ENCODE data around the gene DDX31.

Gene DDX31

GRCh38 chr9:132548751-132549640 lies 120.8 kb downstream of the DDX31 start:
- Histone ChIP-seq H3K4me3 (ENCODE audit: low read depth, low read length) (no peak overlapping the region), H2AFZ (peak overlapping the region; percentile 64), H3K9ac (no peak overlapping the region), H3K36me3 (ENCODE audit: control insufficient read depth, insufficient read depth, low read length) (no peaks in the 10 kb centered on the region), H3K9me3 (ENCODE audit: control insufficient read depth, low read length) (no peaks in the 10 kb centered on the region), H3K27me3 (ENCODE audit: control insufficient read depth, insufficient read depth, low read length) (no peaks in the 10 kb centered on the region), H3K4me2 (ENCODE audit: low read length) (no peak overlapping the region), H3K27ac (peak overlapping the region; percentile 63), H3K79me2 (no peaks in the 10 kb centered on the region), H3K4me1 (peaks cover 3% of the 10 kb centered on the region)
- TF ChIP-seq, protein P1, sequence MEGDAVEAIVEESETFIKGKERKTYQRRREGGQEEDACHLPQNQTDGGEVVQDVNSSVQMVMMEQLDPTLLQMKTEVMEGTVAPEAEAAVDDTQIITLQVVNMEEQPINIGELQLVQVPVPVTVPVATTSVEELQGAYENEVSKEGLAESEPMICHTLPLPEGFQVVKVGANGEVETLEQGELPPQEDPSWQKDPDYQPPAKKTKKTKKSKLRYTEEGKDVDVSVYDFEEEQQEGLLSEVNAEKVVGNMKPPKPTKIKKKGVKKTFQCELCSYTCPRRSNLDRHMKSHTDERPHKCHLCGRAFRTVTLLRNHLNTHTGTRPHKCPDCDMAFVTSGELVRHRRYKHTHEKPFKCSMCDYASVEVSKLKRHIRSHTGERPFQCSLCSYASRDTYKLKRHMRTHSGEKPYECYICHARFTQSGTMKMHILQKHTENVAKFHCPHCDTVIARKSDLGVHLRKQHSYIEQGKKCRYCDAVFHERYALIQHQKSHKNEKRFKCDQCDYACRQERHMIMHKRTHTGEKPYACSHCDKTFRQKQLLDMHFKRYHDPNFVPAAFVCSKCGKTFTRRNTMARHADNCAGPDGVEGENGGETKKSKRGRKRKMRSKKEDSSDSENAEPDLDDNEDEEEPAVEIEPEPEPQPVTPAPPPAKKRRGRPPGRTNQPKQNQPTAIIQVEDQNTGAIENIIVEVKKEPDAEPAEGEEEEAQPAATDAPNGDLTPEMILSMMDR (IDR thresholded peaks at IDR 0.05) = no peak

- TF ChIP-seq, protein P1 (IDR thresholded peaks at IDR 0.05) = no peak
- Histone ChIP-seq H3K27me3 (ENCODE audit: control insufficient read depth, insufficient read depth, low read length) (no peaks in the 10 kb centered on the region), H3K9me3 (ENCODE audit: control insufficient read depth, low read length) (no peaks in the 10 kb centered on the region), H3K9ac (no peak overlapping the region), H3K4me2 (ENCODE audit: low read length) (no peak overlapping the region), H3K36me3 (ENCODE audit: control insufficient read depth, insufficient read depth, low read length) (no peaks in the 10 kb centered on the region), H3K79me2 (no peaks in the 10 kb centered on the region), H3K4me1 (peaks cover 3% of the 10 kb centered on the region), H2AFZ (peak overlapping the region; percentile 64), H3K27ac (peak overlapping the region; percentile 63), H3K4me3 (ENCODE audit: low read depth, low read length) (no peak overlapping the region)
These were observed 121.6 kb downstream of the DDX31 start for GRCh38 chr9:132547976-132548730.

DNA sequence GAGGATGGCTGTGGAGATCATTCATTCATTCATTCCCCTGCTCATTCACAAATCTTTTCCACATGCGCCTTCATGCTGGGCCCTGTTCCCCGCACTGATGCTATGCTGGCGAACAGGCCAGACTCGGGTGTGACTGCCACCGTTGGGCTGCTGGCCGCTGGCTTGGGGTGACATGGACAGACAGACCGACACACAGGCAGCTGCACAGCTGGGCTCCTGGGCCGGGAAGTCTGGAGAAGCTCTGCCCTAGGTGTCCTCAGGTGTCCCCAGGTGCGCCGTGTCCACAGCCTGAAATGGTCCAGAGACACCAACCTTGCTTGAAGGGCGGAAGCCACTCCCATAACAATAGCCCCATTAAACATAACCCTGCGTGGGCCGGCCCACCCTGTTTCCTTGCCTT lies 122.3 kb downstream of the DDX31 start:
- peaks cover 3% of the 10 kb centered on the region for H3K4me1 ChIP-seq
- H3K4me3 ChIP-seq (ENCODE audit: low read depth, low read length) = no peak overlapping the region
- H3K27ac ChIP-seq = no peak overlapping the region
- H3K27me3 ChIP-seq (ENCODE audit: control insufficient read depth, insufficient read depth, low read length) = no peaks in the 10 kb centered on the region
- no peak overlapping the region for H3K4me2 ChIP-seq (ENCODE audit: low read length)
- H3K36me3 ChIP-seq (ENCODE audit: control insufficient read depth, insufficient read depth, low read length) = no peaks in the 10 kb centered on the region
- no peak overlapping the region for H2AFZ ChIP-seq
- TF ChIP-seq, protein P1 (IDR thresholded peaks at IDR 0.05) = no peak
- H3K9me3 ChIP-seq (ENCODE audit: control insufficient read depth, low read length) = no peaks in the 10 kb centered on the region
- H3K79me2 ChIP-seq = no peaks in the 10 kb centered on the region
- no peak overlapping the region for H3K9ac ChIP-seq

DNA sequence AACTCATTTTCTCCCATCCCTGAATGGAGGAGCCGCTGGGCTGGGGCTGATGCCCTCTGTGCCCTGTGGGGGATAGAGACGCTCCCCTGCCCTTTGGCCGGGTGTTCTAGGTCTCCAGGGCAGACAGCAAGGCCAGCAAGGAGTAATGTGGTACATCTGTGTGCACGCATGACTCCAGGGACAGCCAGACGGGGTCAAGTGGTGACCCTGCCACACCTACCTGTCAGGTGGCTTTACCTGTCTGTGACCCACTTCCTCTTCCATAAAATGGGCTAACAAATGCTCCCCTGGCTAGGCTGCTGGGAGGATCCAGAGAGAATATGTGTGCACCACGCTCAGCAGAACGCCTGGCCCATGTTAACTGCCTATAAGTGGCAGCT lies 122.7 kb downstream of the DDX31 start:
- no peaks in the 10 kb centered on the region for H3K27me3 ChIP-seq (ENCODE audit: control insufficient read depth, insufficient read depth, low read length)
- TF ChIP-seq, protein P1 (IDR thresholded peaks at IDR 0.05) = no peak
- no peak overlapping the region for H3K9ac ChIP-seq
- no peak overlapping the region for H3K4me3 ChIP-seq (ENCODE audit: low read depth, low read length)
- no peak overlapping the region for H3K27ac ChIP-seq
- no peak overlapping the region for H2AFZ ChIP-seq
- no peak overlapping the region for H3K4me2 ChIP-seq (ENCODE audit: low read length)
- no peaks in the 10 kb centered on the region for H3K9me3 ChIP-seq (ENCODE audit: control insufficient read depth, low read length)
- no peaks in the 10 kb centered on the region for H3K79me2 ChIP-seq
- peaks cover 3% of the 10 kb centered on the region for H3K4me1 ChIP-seq
- no peaks in the 10 kb centered on the region for H3K36me3 ChIP-seq (ENCODE audit: control insufficient read depth, insufficient read depth, low read length)
